ENCODE measurements around the gene EYA2.
"Not testable (repeated sequence)": the region's sequence is repeated elsewhere in the genome, so short reads cannot be mapped to it uniquely, and the experiment has no call there.

The EYA2 gene

GRCh38 chr20:46960536-46960935, 65.9 kb downstream of the EYA2 start:
- H3K4me3 ChIP-seq (ENCODE audit: low read length): no peak overlapping the region
- DNase-seq (ENCODE audit: low read depth): no peak
- no peak for TF ChIP-seq CTCF (conservative IDR thresholded peaks at IDR 0.05; ENCODE audit: low read length)

- not testable (repeated sequence) for DNase-seq (ENCODE audit: low read depth)
These were observed 67.3 kb downstream of the EYA2 start for GRCh38 chr20:46961968-46962367.

GRCh38 chr20:46962452-46963195, 68.0 kb downstream of the EYA2 start:
- TF ChIP-seq CTCF (conservative IDR thresholded peaks at IDR 0.05; ENCODE audit: low read length): no peak
- no peak overlapping the region for H3K4me3 ChIP-seq (ENCODE audit: low read length)
- DNase-seq (ENCODE audit: low read depth): no peak

More at GRCh38 chr20:46961968-46962367, 67.3 kb downstream of the EYA2 start:
- H3K4me3 ChIP-seq (ENCODE audit: low read length): not testable (repeated sequence)

- H3K4me3 ChIP-seq (ENCODE audit: low read length): no peak overlapping the region
- no peak for DNase-seq (ENCODE audit: low read depth)
- TF ChIP-seq CTCF (conservative IDR thresholded peaks at IDR 0.05; ENCODE audit: low read length): no peak
These were observed 68.5 kb downstream of the EYA2 start for GRCh38 chr20:46963196-46963529.

- DNase-seq (ENCODE audit: low read depth): peak; percentile 44
- H3K4me3 ChIP-seq (ENCODE audit: low read length): no peak overlapping the region
- no peak for TF ChIP-seq CTCF (conservative IDR thresholded peaks at IDR 0.05; ENCODE audit: low read length)
These were observed 69.3 kb downstream of the EYA2 start for GRCh38 chr20:46963758-46964617.

- no peak for TF ChIP-seq CTCF (conservative IDR thresholded peaks at IDR 0.05; ENCODE audit: low read length)
- H3K4me3 ChIP-seq (ENCODE audit: low read length): no peak overlapping the region
- no peak for DNase-seq (ENCODE audit: low read depth)
These were observed 70.2 kb downstream of the EYA2 start for GRCh38 chr20:46964618-46965455.

- TF ChIP-seq CTCF (conservative IDR thresholded peaks at IDR 0.05; ENCODE audit: low read length): no peak
- DNase-seq (ENCODE audit: low read depth): no peak
- no peak overlapping the region for H3K4me3 ChIP-seq (ENCODE audit: low read length)
These were observed 70.8 kb downstream of the EYA2 start for GRCh38 chr20:46965477-46965876.
